Peyer's patch (tissue), 4 donors: Measurements from ENCODE around the gene ROBO1.

ENCODE experiments used
- CTCF ChIP-seq, 6 experiments: fragments of 450-650 bp in 4 of 6; fragments of 200-600 bp in 2 of 6; sonication (generic) in 1 of 6; IDR thresholded peaks; one replicate each; pipeline ENCODE4 v1.5.1; 2017 to 2019; ENCODE audit warnings: antibody characterized with exemption in 6 of 6, mild to moderate bottlenecking in 3 of 6, moderate library complexity in 1 of 6
- POLR2A ChIP-seq, 2 donors: fragments of 450-650 bp; IDR thresholded peaks; one replicate each; pipeline ENCODE4 v1.5.1; 2017; ENCODE audit warnings: antibody characterized with exemption in 2 of 2, mild to moderate bottlenecking in 2 of 2, moderate library complexity in 2 of 2

GRCh38 chr3:79654019-79654418 lies 113.8 kb downstream of the ROBO1 start:
- TF ChIP-seq POLR2A (IDR thresholded peaks at IDR 0.05) = no peak
- TF ChIP-seq CTCF (IDR thresholded peaks at IDR 0.05) = no peak
